Measurements from ENCODE around the gene OR1C1. TPM values are rescaled to one million over a fixed set of nuclear protein-coding genes. Genes with fewer than 3 reads are reported as not detected.
"Not testable (repeated sequence)": the region's sequence is repeated elsewhere in the genome, so short reads cannot be mapped to it uniquely, and the experiment has no call there.

Gene OR1C1
- not detected for total RNA-seq
- not detected for polyA plus RNA-seq

- ChIA-PET CTCF (ENCODE audit: partially characterized antibody) (no interaction called here), POLR2A (ENCODE audit: partially characterized antibody) (interaction anchor here (0.6 kb wide), 1 partner anchor 72 kb away, joined by 3 read pairs; no protein-coding TSS in a partner anchor)
- Histone ChIP-seq H3K27me3 (ENCODE audit: insufficient read depth, low read length) (no peaks in the 10 kb centered on the region), H3K27ac (ENCODE audit: low read depth, low read length) (no peak within 1 kb of the TSS), H3K4me3 (ENCODE audit: low read length in 2 of 2) (no peak within 1 kb of the TSS), H3K9me3 (ENCODE audit: control insufficient read depth in 1 of 2, low read length in 2 of 2) (no peaks in the 10 kb centered on the region), H3K4me1 (ENCODE audit: insufficient read depth, low read length) (no peaks in the 10 kb centered on the region), H3K36me3 (ENCODE audit: insufficient read depth, low read length) (no peaks in the 10 kb centered on the region)
- no peak within 1 kb of the TSS for H3K4me3 Mint-ChIP-seq
- no peaks in the 10 kb centered on the region for H3K36me3 Mint-ChIP-seq
- H3K27me3 Mint-ChIP-seq, result peaks cover 0 to 1% of the 10 kb centered on the region in 2 donors
- no peak for DNase-seq
- no peaks in the 10 kb centered on the region for H3K4me1 Mint-ChIP-seq
- H3K27ac Mint-ChIP-seq, result no peak within 1 kb of the TSS
- intact Hi-C loops (cut with micrococcal nuclease), result no loop called here
- H3K9me3 Mint-ChIP-seq, result peaks cover 0 to 4% (median 2%) of the 10 kb centered on the region in 8 donors
These were observed at the start of gene OR1C1 for GRCh38 chr1:247760456-247760855. Gene OR1C1 (minus strand): TSS chr1:247760556. CDS start chr1:247758406, 2,150 bp downstream.

- intact Hi-C loops (cut with micrococcal nuclease), result no loop called here
- H3K36me3 ChIP-seq (ENCODE audit: insufficient read depth, low read length), result no peaks in the 10 kb centered on the region
- H3K9me3 Mint-ChIP-seq, result peaks cover 0 to 3% (median under 1%) of the 10 kb centered on the region in 8 donors
- H3K27me3 Mint-ChIP-seq, result peaks cover 0 to 4% of the 10 kb centered on the region in 2 donors
- H3K27me3 ChIP-seq (ENCODE audit: insufficient read depth, low read length), result no peaks in the 10 kb centered on the region
- no peak overlapping the region for H3K4me3 ChIP-seq (ENCODE audit: low read length in 2 of 2)
- no peak overlapping the region for H3K4me3 Mint-ChIP-seq
- ChIA-PET POLR2A (ENCODE audit: partially characterized antibody) (no interaction called here), CTCF (ENCODE audit: partially characterized antibody) (no interaction called here)
- no peaks in the 10 kb centered on the region for H3K4me1 ChIP-seq (ENCODE audit: insufficient read depth, low read length)
- no peaks in the 10 kb centered on the region for H3K9me3 ChIP-seq (ENCODE audit: control insufficient read depth in 1 of 2, low read length in 2 of 2)
- H3K36me3 Mint-ChIP-seq, result no peaks in the 10 kb centered on the region
- DNase-seq, result no peak
- H3K27ac ChIP-seq (ENCODE audit: low read depth, low read length), result no peak overlapping the region
- no peak overlapping the region for H3K27ac Mint-ChIP-seq
- H3K4me1 Mint-ChIP-seq, result no peaks in the 10 kb centered on the region
These were observed 37.2 kb upstream of the OR1C1 start for GRCh38 chr1:247797518-247797917.

- no peaks in the 10 kb centered on the region for H3K27me3 Mint-ChIP-seq
- Histone ChIP-seq H3K27ac (ENCODE audit: low read depth, low read length) (no peak overlapping the region), H3K36me3 (ENCODE audit: insufficient read depth, low read length) (no peaks in the 10 kb centered on the region), H3K4me3 (ENCODE audit: low read length in 2 of 2) (no peak overlapping the region), H3K4me1 (ENCODE audit: insufficient read depth, low read length) (no peaks in the 10 kb centered on the region), H3K9me3 (ENCODE audit: control insufficient read depth in 1 of 2, low read length in 2 of 2) (no peaks in the 10 kb centered on the region), H3K27me3 (ENCODE audit: insufficient read depth, low read length) (no peaks in the 10 kb centered on the region)
- H3K4me1 Mint-ChIP-seq, result no peaks in the 10 kb centered on the region
- peaks cover 0 to 4% (median 0%) of the 10 kb centered on the region in 8 donors for H3K9me3 Mint-ChIP-seq
- no peak overlapping the region for H3K27ac Mint-ChIP-seq
- DNase-seq, result no peak
- no peaks in the 10 kb centered on the region for H3K36me3 Mint-ChIP-seq
- intact Hi-C loops (cut with micrococcal nuclease), result no loop called here
- ChIA-PET POLR2A (ENCODE audit: partially characterized antibody) (no interaction called here), CTCF (ENCODE audit: partially characterized antibody) (no interaction called here)
- no peak overlapping the region for H3K4me3 Mint-ChIP-seq
These were observed 9.2 kb upstream of the OR1C1 start for GRCh38 chr1:247769603-247770002.

- DNase-seq; H3K9me3 ChIP-seq (ENCODE audit: control insufficient read depth in 1 of 2, low read length in 2 of 2); H3K4me3 Mint-ChIP-seq; H3K36me3 ChIP-seq (ENCODE audit: insufficient read depth, low read length); H3K4me1 Mint-ChIP-seq; H3K27me3 ChIP-seq (ENCODE audit: insufficient read depth, low read length); H3K4me1 ChIP-seq (ENCODE audit: insufficient read depth, low read length); H3K27me3 Mint-ChIP-seq; H3K4me3 ChIP-seq (ENCODE audit: low read length in 2 of 2); H3K36me3 Mint-ChIP-seq; H3K27ac Mint-ChIP-seq; CTCF ChIA-PET (ENCODE audit: partially characterized antibody); intact Hi-C loops (cut with micrococcal nuclease); POLR2A ChIA-PET (ENCODE audit: partially characterized antibody); H3K27ac ChIP-seq (ENCODE audit: low read depth, low read length): not testable (repeated sequence)
- peaks cover 0 to 30% (median 13%) of the 10 kb centered on the region in 8 donors for H3K9me3 Mint-ChIP-seq
These were observed 6.0 kb downstream of the OR1C1 start for GRCh38 chr1:247754311-247754710.

- Mint-ChIP-seq H3K27ac (no peak overlapping the region), H3K9me3 (peaks cover 0 to 30% (median 11%) of the 10 kb centered on the region in 8 donors), H3K36me3 (no peaks in the 10 kb centered on the region), H3K27me3 (no peaks in the 10 kb centered on the region), H3K4me3 (no peak overlapping the region), H3K4me1 (no peaks in the 10 kb centered on the region)
- DNase-seq, result no peak
- no peaks in the 10 kb centered on the region for H3K27me3 ChIP-seq (ENCODE audit: insufficient read depth, low read length)
- intact Hi-C loops (cut with micrococcal nuclease), result no loop called here
- no peaks in the 10 kb centered on the region for H3K36me3 ChIP-seq (ENCODE audit: insufficient read depth, low read length)
- no peak overlapping the region for H3K4me3 ChIP-seq (ENCODE audit: low read length in 2 of 2)
- no peak overlapping the region for H3K27ac ChIP-seq (ENCODE audit: low read depth, low read length)
- POLR2A ChIA-PET (ENCODE audit: partially characterized antibody), result no interaction called here
- no peaks in the 10 kb centered on the region for H3K9me3 ChIP-seq (ENCODE audit: control insufficient read depth in 1 of 2, low read length in 2 of 2)
- H3K4me1 ChIP-seq (ENCODE audit: insufficient read depth, low read length), result no peaks in the 10 kb centered on the region
- CTCF ChIA-PET (ENCODE audit: partially characterized antibody), result no interaction called here
These were observed 10.5 kb downstream of the OR1C1 start for GRCh38 chr1:247749870-247750269.

GRCh38 chr1:247748041-247748440, 12.3 kb downstream of the OR1C1 start, which contains the start of gene OR14A2:
Gene OR14A2 (minus strand): TSS chr1:247748141.
- Histone ChIP-seq H3K9me3 (ENCODE audit: control insufficient read depth in 1 of 2, low read length in 2 of 2) (no peaks in the 10 kb centered on the region), H3K27me3 (ENCODE audit: insufficient read depth, low read length) (no peaks in the 10 kb centered on the region), H3K36me3 (ENCODE audit: insufficient read depth, low read length) (no peaks in the 10 kb centered on the region), H3K4me3 (ENCODE audit: low read length in 2 of 2) (no peak within 1 kb of the TSS), H3K27ac (ENCODE audit: low read depth, low read length) (no peak within 1 kb of the TSS), H3K4me1 (ENCODE audit: insufficient read depth, low read length) (no peaks in the 10 kb centered on the region)
- Mint-ChIP-seq H3K36me3 (no peaks in the 10 kb centered on the region), H3K9me3 (peaks cover 0 to 29% (median 11%) of the 10 kb centered on the region in 8 donors), H3K4me1 (no peaks in the 10 kb centered on the region), H3K4me3 (no peak within 1 kb of the TSS), H3K27me3 (no peaks in the 10 kb centered on the region), H3K27ac (no peak within 1 kb of the TSS)
- no peak for DNase-seq
- ChIA-PET CTCF (ENCODE audit: partially characterized antibody) (no interaction called here), POLR2A (ENCODE audit: partially characterized antibody) (no interaction called here)
- intact Hi-C loops (cut with micrococcal nuclease), result no loop called here

GRCh38 chr1:247747616-247748015, 12.7 kb downstream of the OR1C1 start:
- no peaks in the 10 kb centered on the region for H3K27me3 Mint-ChIP-seq
- POLR2A ChIA-PET (ENCODE audit: partially characterized antibody), result no interaction called here
- intact Hi-C loops (cut with micrococcal nuclease), result no loop called here
- H3K4me1 ChIP-seq (ENCODE audit: insufficient read depth, low read length), result no peaks in the 10 kb centered on the region
- no peaks in the 10 kb centered on the region for H3K36me3 Mint-ChIP-seq
- H3K9me3 Mint-ChIP-seq, result peaks cover 0 to 29% (median 11%) of the 10 kb centered on the region in 8 donors
- no peaks in the 10 kb centered on the region for H3K36me3 ChIP-seq (ENCODE audit: insufficient read depth, low read length)
- CTCF ChIA-PET (ENCODE audit: partially characterized antibody), result no interaction called here
- no peaks in the 10 kb centered on the region for H3K9me3 ChIP-seq (ENCODE audit: control insufficient read depth in 1 of 2, low read length in 2 of 2)
- H3K4me1 Mint-ChIP-seq, result no peaks in the 10 kb centered on the region
- H3K27ac Mint-ChIP-seq, result no peak overlapping the region
- H3K4me3 Mint-ChIP-seq, result no peak overlapping the region
- no peak overlapping the region for H3K27ac ChIP-seq (ENCODE audit: low read depth, low read length)
- H3K4me3 ChIP-seq (ENCODE audit: low read length in 2 of 2), result no peak overlapping the region
- H3K27me3 ChIP-seq (ENCODE audit: insufficient read depth, low read length), result no peaks in the 10 kb centered on the region
- DNase-seq, result no peak

- peaks cover 0 to 21% (median 8%) of the 10 kb centered on the region in 8 donors for H3K9me3 Mint-ChIP-seq
- no peak overlapping the region for H3K27ac Mint-ChIP-seq
- Histone ChIP-seq H3K27me3 (ENCODE audit: insufficient read depth, low read length) (no peaks in the 10 kb centered on the region), H3K4me3 (ENCODE audit: low read length in 2 of 2) (no peak overlapping the region), H3K36me3 (ENCODE audit: insufficient read depth, low read length) (no peaks in the 10 kb centered on the region), H3K9me3 (ENCODE audit: control insufficient read depth in 1 of 2, low read length in 2 of 2) (no peaks in the 10 kb centered on the region), H3K27ac (ENCODE audit: low read depth, low read length) (no peak overlapping the region), H3K4me1 (ENCODE audit: insufficient read depth, low read length) (no peaks in the 10 kb centered on the region)
- DNase-seq, result no peak
- no peaks in the 10 kb centered on the region for H3K27me3 Mint-ChIP-seq
- no peak overlapping the region for H3K4me3 Mint-ChIP-seq
- no peaks in the 10 kb centered on the region for H3K36me3 Mint-ChIP-seq
- intact Hi-C loops (cut with micrococcal nuclease), result no loop called here
- H3K4me1 Mint-ChIP-seq, result no peaks in the 10 kb centered on the region
- CTCF ChIA-PET (ENCODE audit: partially characterized antibody), result no interaction called here
- POLR2A ChIA-PET (ENCODE audit: partially characterized antibody), result no interaction called here
These were observed 13.9 kb downstream of the OR1C1 start for GRCh38 chr1:247746391-247746935.
